ENCODE data around the gene SPATS2L. TPM values are rescaled to one million over a fixed set of nuclear protein-coding genes. Genes with fewer than 3 reads are reported as not detected.

SPATS2L gene
- total RNA-seq, 1 donor from 2014 or later, result 192 TPM

- H3K4me1 Mint-ChIP-seq (ENCODE audit: low read depth, unreplicated experiment), result peaks cover 35% of the 10 kb centered on the region
- Histone ChIP-seq H3K27ac (ENCODE audit: low read depth, low read length) (peak overlapping the region; percentile 81), H3K79me2 (ENCODE audit: insufficient read depth, low read length) (peaks cover 62% of the 10 kb centered on the region), H3K4me1 (ENCODE audit: insufficient read depth, low read length) (peaks cover 28% of the 10 kb centered on the region), H4K20me1 (ENCODE audit: insufficient read depth, low read length) (peaks cover 31% of the 10 kb centered on the region), H3K4me2 (ENCODE audit: low read length) (peak overlapping the region; percentile 99), H3K4me3 (ENCODE audit: insufficient read depth, low read depth, low read length) (peak overlapping the region; percentile 88), H3K9ac (ENCODE audit: low read length) (peak overlapping the region; percentile 89), H3K9me3 (ENCODE audit: insufficient read depth, low read depth, low read length) (no peaks in the 10 kb centered on the region), H2AFZ (ENCODE audit: low read depth, low read length) (peak overlapping the region; percentile 38), H3K36me3 (ENCODE audit: insufficient read depth, low read length) (no peaks in the 10 kb centered on the region), H3K27me3 (ENCODE audit: insufficient read depth, low read length) (no peaks in the 10 kb centered on the region)
- DNase-seq (ENCODE audit: low read depth) (peak; percentile 37), FAIRE-seq (no peak)
- no peaks in the 10 kb centered on the region for H3K36me3 Mint-ChIP-seq (ENCODE audit: low read depth, unreplicated experiment)
- TF ChIP-seq EZH2 (IDR thresholded peaks at IDR 0.05; ENCODE audit: insufficient read depth, low read length) (no peak), CTCF (IDR thresholded peaks at IDR 0.05; ENCODE audit: insufficient read depth, low read depth, low read length) (no peak)
- H3K27ac Mint-ChIP-seq (ENCODE audit: unreplicated experiment), result peak overlapping the region; percentile 84
- peak overlapping the region; percentile 94 for H3K4me3 Mint-ChIP-seq (ENCODE audit: unreplicated experiment)
- H3K27me3 Mint-ChIP-seq (ENCODE audit: low read depth, unreplicated experiment), result no peaks in the 10 kb centered on the region
- H3K9me3 Mint-ChIP-seq (ENCODE audit: unreplicated experiment), result no peaks in the 10 kb centered on the region
Observed at GRCh38 chr2:200307724-200308545, 1.4 kb downstream of the SPATS2L start.

GRCh38 chr2:200308546-200309295 lies 2.2 kb downstream of the SPATS2L start:
- FAIRE-seq (no peak), DNase-seq (ENCODE audit: low read depth) (peak; percentile 41)
- Histone ChIP-seq H3K4me1 (ENCODE audit: insufficient read depth, low read length) (peaks cover 22% of the 10 kb centered on the region), H3K9me3 (ENCODE audit: insufficient read depth, low read depth, low read length) (no peaks in the 10 kb centered on the region), H3K27me3 (ENCODE audit: insufficient read depth, low read length) (no peaks in the 10 kb centered on the region), H4K20me1 (ENCODE audit: insufficient read depth, low read length) (peaks cover 37% of the 10 kb centered on the region), H3K4me2 (ENCODE audit: low read length) (peak overlapping the region; percentile 99), H2AFZ (ENCODE audit: low read depth, low read length) (no peak overlapping the region), H3K36me3 (ENCODE audit: insufficient read depth, low read length) (no peaks in the 10 kb centered on the region), H3K4me3 (ENCODE audit: insufficient read depth, low read depth, low read length) (peak overlapping the region; percentile 88), H3K9ac (ENCODE audit: low read length) (peak overlapping the region; percentile 89), H3K27ac (ENCODE audit: low read depth, low read length) (peak overlapping the region; percentile 30), H3K79me2 (ENCODE audit: insufficient read depth, low read length) (peaks cover 69% of the 10 kb centered on the region)
- TF ChIP-seq EZH2 (IDR thresholded peaks at IDR 0.05; ENCODE audit: insufficient read depth, low read length) (no peak), CTCF (IDR thresholded peaks at IDR 0.05; ENCODE audit: insufficient read depth, low read depth, low read length) (no peak)
- peaks cover 34% of the 10 kb centered on the region for H3K4me1 Mint-ChIP-seq (ENCODE audit: low read depth, unreplicated experiment)
- H3K27ac Mint-ChIP-seq (ENCODE audit: unreplicated experiment), result peak overlapping the region; percentile 84
- no peaks in the 10 kb centered on the region for H3K27me3 Mint-ChIP-seq (ENCODE audit: low read depth, unreplicated experiment)
- peak overlapping the region; percentile 94 for H3K4me3 Mint-ChIP-seq (ENCODE audit: unreplicated experiment)
- no peaks in the 10 kb centered on the region for H3K36me3 Mint-ChIP-seq (ENCODE audit: low read depth, unreplicated experiment)
- H3K9me3 Mint-ChIP-seq (ENCODE audit: unreplicated experiment), result no peaks in the 10 kb centered on the region
